Measurements from ENCODE around the gene U2SURP. TPM values are rescaled to one million over a fixed set of nuclear protein-coding genes. Genes with fewer than 3 reads are reported as not detected.

U2SURP gene
- total RNA-seq, 2 experiments from 2014 or later = 164 to 179 TPM

- Histone ChIP-seq H3K4me1 (ENCODE audit: insufficient read depth, low read length) (peaks cover 23% of the 10 kb centered on the region), H3K27ac (ENCODE audit: low read depth in 1 of 2, low read length in 2 of 2) (peak overlapping the region in 1 of 2 donors; percentile 93), H3K36me3 (ENCODE audit: insufficient read depth, low read length) (no peaks in the 10 kb centered on the region), H3K4me3 (ENCODE audit: low read length) (peak overlapping the region; percentile 89), H3K27me3 (ENCODE audit: control insufficient read depth in 1 of 2, insufficient read depth in 2 of 2, low read length in 2 of 2) (peaks cover 0 to 4% of the 10 kb centered on the region in 2 experiments), H3K9me3 (ENCODE audit: control insufficient read depth in 1 of 2, insufficient read depth in 1 of 2, low read length in 2 of 2) (no peaks in the 10 kb centered on the region)
- Mint-ChIP-seq H3K36me3 (ENCODE audit: low read depth) (peaks cover 18% of the 10 kb centered on the region), H3K27ac (peak overlapping the region; percentile 97), H3K4me3 (peak overlapping the region; percentile 97), H3K9me3 (no peaks in the 10 kb centered on the region), H3K27me3 (peaks cover 16% of the 10 kb centered on the region), H3K4me1 (ENCODE audit: low read depth) (peaks cover 45% of the 10 kb centered on the region)
- no peak for ATAC-seq (ENCODE audit: poor library complexity)
- ChIA-PET POLR2A (interaction anchor here (0.7 to 3.1 kb wide), 20 partner anchors 9 to 1769 kb away, joined by 3 to 73 read pairs (median 4); partner anchors contain the start of genes ATR, CHST2, DIPK2A and PXYLP1), CTCF (interaction anchor here (1.2 kb wide), 1 partner anchor 14 kb away, joined by 3 read pairs; no protein-coding TSS in a partner anchor)
- intact Hi-C loops (cut with DNase I, micrococcal nuclease) = loop anchor here (5.0 kb wide), 4 partner anchors 117 to 973 kb away; partner anchors contain the start of genes DIPK2A (in 2 of the 2), ATR (in 1 of the 2) and CHST2 (in 1 of the 2)
- peak in 2 of 14 experiments; percentile 4 to 12 for DNase-seq
- no peak for TF ChIP-seq CTCF (IDR thresholded peaks at IDR 0.05)
Measured at GRCh38 chr3:143000528-143000927, 842 bp upstream of the U2SURP start.

- Mint-ChIP-seq H3K36me3 (ENCODE audit: low read depth) (peaks cover 18% of the 10 kb centered on the region), H3K4me3 (peak overlapping the region; percentile 97), H3K9me3 (no peaks in the 10 kb centered on the region), H3K27me3 (peaks cover 16% of the 10 kb centered on the region), H3K27ac (peak overlapping the region; percentile 97), H3K4me1 (ENCODE audit: low read depth) (peaks cover 50% of the 10 kb centered on the region)
- Histone ChIP-seq H3K36me3 (ENCODE audit: insufficient read depth, low read length) (no peaks in the 10 kb centered on the region), H3K4me3 (ENCODE audit: low read length) (peak overlapping the region; percentile 89), H3K4me1 (ENCODE audit: insufficient read depth, low read length) (peaks cover 23% of the 10 kb centered on the region), H3K9me3 (ENCODE audit: control insufficient read depth in 1 of 2, insufficient read depth in 1 of 2, low read length in 2 of 2) (no peaks in the 10 kb centered on the region), H3K27ac (ENCODE audit: low read depth in 1 of 2, low read length in 2 of 2) (peak overlapping the region; percentile 93 to 94), H3K27me3 (ENCODE audit: control insufficient read depth in 1 of 2, insufficient read depth in 2 of 2, low read length in 2 of 2) (peaks cover 0 to 4% of the 10 kb centered on the region in 2 experiments)
- DNase-seq = peak in 1 of 14 experiments; percentile 22
- CTCF ChIA-PET = interaction anchor here (1.2 kb wide), 3 partner anchors 15 to 39 kb away, joined by 3 to 9 read pairs (median 4); no protein-coding TSS in a partner anchor
- peak; percentile 61 for ATAC-seq (ENCODE audit: poor library complexity)
- intact Hi-C loops (cut with DNase I, micrococcal nuclease) = loop anchor here (1.0 to 5.0 kb wide), 6 partner anchors 116 to 974 kb away; partner anchors contain the start of genes DIPK2A (in 2 of the 2), ATR (in 1 of the 2), CHST2 (in 1 of the 2) and XRN1 (in 1 of the 2)
- POLR2A ChIA-PET = interaction anchor here (0.7 to 3.1 kb wide), 27 partner anchors 9 to 1769 kb away, joined by 3 to 73 read pairs (median 4); partner anchors contain the start of genes ATR, CHST2, DIPK2A and PLS1
- TF ChIP-seq CTCF (IDR thresholded peaks at IDR 0.05) = no peak
Measured at GRCh38 chr3:143001034-143001368, 369 bp upstream of the U2SURP start.

GRCh38 chr3:143002083-143002712 is 828 bp downstream of the U2SURP start:
- peak; percentile 19 for ATAC-seq (ENCODE audit: poor library complexity)
- Mint-ChIP-seq H3K9me3 (no peaks in the 10 kb centered on the region), H3K4me1 (ENCODE audit: low read depth) (peaks cover 62% of the 10 kb centered on the region), H3K4me3 (peak overlapping the region; percentile 97), H3K27me3 (peaks cover 12% of the 10 kb centered on the region), H3K27ac (peak overlapping the region; percentile 97), H3K36me3 (ENCODE audit: low read depth) (peaks cover 18% of the 10 kb centered on the region)
- POLR2A ChIA-PET = interaction anchor here (0.7 to 3.1 kb wide), 24 partner anchors 9 to 1771 kb away, joined by 3 to 73 read pairs (median 6); partner anchors contain the start of genes ATR, CHST2, DIPK2A and PLS1
- intact Hi-C loops (cut with DNase I, micrococcal nuclease) = loop anchor here (5.0 kb wide), 4 partner anchors 115 to 975 kb away; partner anchors contain the start of genes DIPK2A (in 2 of the 2), ATR (in 1 of the 2) and CHST2 (in 1 of the 2)
- Histone ChIP-seq H3K4me1 (ENCODE audit: insufficient read depth, low read length) (peaks cover 28% of the 10 kb centered on the region), H3K27me3 (ENCODE audit: control insufficient read depth in 1 of 2, insufficient read depth in 2 of 2, low read length in 2 of 2) (peaks cover 0 to 4% of the 10 kb centered on the region in 2 experiments), H3K4me3 (ENCODE audit: low read length) (peak overlapping the region; percentile 89), H3K9me3 (ENCODE audit: control insufficient read depth in 1 of 2, insufficient read depth in 1 of 2, low read length in 2 of 2) (no peaks in the 10 kb centered on the region), H3K36me3 (ENCODE audit: insufficient read depth, low read length) (no peaks in the 10 kb centered on the region), H3K27ac (ENCODE audit: low read depth in 1 of 2, low read length in 2 of 2) (peak overlapping the region; percentile 93 to 94)
- no peak for TF ChIP-seq CTCF (IDR thresholded peaks at IDR 0.05)
- CTCF ChIA-PET = interaction anchor here (0.8 to 1.2 kb wide), 5 partner anchors 10 to 970 kb away, joined by 3 to 9 read pairs (median 3); partner anchors contain the start of gene DIPK2A
- DNase-seq = peak in 5 of 14 experiments; percentile 2 to 34 (median 15)
